Fibroblast of skin of left quadriceps (primary cell): ENCODE measurements around the gene GPR65.
"Not testable (repeated sequence)": the region's sequence is repeated elsewhere in the genome, so short reads cannot be mapped to it uniquely, and the experiment has no call there.

ENCODE experiments used
- DNase-seq, 2 experiments: peaks; one replicate each; pipeline ENCODE4 v3.0.0-alpha.2; 2013; ENCODE audit warnings: low read depth in 2 of 2

GPR65 gene

DNA sequence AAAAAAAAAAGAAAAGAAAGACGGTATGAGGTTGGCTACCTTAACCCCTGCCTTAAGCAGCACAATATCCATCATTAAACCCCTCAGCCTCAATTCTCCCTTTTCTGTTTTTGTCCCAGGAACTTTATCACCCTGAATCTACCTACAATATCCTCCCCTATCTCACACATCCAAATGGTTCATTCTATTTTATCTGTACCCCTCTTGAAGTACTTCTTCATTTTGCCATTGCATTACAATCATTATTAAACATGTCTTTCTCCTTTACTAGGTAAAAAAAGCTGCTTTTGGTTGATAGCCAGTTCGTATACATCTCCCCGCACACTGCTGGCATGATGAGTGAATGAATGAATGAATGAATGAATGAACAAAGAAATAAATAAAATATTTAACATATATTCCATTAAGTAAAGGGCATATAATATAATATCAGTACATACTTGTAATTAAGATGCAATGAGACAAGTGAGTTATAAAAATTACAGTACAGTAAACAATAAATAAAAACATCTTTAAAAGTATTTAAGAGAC lies 364 bp upstream of the GPR65 start:
- no peak for DNase-seq

DNA sequence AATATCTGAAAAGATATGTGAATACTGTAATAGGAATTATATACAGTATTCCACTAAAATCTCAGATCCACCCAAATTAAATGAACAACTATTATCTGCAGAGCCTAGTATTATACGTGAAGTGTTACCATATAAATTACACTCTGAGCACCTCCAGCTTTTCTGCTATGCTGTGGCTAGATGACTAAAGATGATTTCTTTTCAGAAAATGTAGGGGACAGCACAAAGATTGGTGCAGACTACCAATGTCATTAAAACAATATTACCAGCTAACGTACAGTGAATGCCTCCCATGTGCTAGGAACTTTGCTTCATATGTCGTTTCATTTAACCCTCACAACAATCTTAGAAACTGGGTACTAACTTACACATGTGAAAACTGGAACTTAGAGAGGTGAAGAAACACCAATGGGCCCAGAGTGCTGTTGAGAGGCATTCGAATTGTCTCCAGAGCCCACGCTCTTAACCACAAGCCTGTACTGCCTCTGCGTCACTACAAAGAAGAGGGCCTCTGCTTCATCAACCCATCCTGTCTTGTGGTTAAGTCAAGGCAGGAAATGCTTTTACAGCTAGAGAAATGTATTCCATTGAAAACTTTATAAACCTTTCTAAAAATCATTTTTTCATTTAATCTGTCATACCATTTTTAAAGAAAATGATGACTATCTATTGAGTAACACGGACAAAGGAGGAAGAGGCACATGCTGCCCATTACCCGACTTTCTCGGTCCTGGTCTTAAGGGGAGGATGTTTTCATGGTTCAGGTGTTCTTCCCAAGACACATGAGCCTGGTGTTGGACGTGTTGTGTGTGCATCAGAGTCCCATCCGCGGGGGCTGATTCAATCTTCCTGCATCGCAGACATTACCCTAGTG lies 1.3 kb downstream of the GPR65 start:
- DNase-seq, result peak in 1 of 2 experiments; percentile 10

DNA sequence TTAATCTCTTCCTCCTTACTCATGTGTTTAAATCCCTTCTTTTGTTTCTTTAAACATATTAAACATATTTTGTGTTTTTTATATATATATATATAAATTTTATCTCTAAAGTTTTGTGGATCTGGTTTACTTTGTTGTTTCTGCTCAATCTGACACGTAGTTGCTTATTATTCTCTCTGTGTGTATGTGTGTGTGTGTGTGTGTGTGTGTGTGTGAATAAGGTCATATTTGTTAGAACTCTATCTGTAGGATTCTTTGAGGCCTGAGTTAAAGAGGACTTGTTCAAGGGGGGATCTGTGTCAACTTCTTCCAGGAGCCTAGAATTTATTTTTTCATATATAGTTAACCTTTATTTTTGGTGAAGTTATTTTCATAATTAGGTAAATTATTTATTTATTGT lies 2.7 kb downstream of the GPR65 start:
- no peak for DNase-seq

DNA sequence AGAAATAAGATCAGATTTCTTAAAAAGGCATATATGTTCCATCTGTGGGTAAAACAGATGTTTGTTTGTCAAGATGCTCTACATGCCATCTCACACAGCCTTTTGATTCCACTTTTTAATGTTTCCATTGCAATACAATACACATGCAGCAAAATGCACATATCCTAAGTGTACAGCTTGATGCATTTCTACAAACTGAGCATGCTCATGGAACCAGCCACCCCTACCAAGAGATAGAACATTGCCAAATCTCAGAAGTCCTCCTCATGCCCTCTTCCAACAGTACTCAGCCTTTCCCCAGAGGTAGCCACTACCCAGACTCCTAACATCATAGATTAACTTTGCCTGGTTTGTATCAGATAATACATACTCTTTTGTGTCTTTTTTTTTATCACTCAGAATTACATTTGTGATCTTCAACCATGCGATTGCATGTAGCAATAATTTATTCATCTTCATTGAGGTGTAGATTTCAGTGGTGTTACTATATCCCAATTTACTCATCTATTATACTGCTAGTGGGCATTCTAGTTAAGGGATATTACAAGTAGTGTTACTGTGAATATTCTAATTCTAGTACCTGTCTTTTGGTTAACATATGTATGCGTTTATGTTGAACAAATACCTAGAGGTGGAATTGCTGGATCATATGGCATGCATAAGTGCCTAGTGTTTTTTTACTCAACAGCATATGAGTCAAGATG lies 3.3 kb downstream of the GPR65 start:
- DNase-seq, result no peak

DNA sequence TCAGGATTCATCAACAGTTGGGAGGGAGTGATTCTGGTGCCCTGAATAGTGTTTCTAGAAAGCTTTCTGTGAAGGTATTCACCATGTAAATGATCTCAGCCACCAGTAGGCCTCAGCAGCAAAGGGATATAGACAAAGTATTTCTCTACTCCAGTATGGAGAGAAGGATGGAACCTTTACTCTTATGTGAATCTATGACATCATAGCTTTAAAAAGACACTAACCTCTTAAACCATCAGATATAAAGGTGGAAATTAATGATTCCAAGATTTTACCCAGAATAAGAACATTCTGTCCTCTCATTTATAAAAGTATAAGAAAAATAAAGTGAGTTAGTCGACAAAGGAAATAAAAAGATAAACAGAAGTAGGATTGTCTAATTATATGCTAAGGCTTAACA lies 4.6 kb downstream of the GPR65 start:
- no peak for DNase-seq

DNA sequence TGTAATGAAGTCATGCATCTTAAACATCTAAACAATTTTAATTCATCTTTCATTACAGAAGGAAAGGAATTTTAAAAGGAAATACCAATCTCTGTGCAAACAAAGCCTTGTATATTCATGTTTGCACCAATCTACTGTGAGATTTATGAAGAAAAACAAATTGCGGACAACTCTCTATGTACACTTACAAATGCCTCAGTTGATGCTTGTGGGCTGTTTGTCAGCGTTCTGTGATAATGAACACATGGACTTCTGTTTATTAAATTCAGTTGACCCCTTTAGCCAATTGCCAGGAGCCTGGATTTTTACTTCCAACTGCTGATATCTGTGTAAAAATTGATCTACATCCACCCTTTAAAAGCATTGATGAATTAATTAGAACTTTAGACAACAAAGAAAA lies 5.4 kb downstream of the GPR65 start:
- DNase-seq, result no peak

DNA sequence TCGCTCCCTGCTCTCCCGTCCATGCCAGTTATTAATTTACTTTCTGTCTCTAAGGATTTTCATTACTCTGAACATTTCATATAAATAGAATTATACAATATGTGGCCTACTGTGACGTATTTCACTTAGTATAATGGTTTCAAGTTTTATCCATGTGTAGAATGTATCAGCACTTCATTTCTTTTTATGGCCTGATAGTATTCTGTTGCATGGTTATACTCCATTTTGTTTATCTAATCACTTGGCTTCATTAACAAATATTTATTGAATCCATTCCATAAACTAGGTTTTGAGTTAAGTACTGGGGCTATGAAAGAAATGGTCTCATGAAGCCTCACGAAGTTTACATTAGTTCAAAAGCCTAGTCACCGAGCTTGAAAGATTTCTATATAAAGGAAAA lies 7.6 kb downstream of the GPR65 start:
- DNase-seq, result no peak

DNA sequence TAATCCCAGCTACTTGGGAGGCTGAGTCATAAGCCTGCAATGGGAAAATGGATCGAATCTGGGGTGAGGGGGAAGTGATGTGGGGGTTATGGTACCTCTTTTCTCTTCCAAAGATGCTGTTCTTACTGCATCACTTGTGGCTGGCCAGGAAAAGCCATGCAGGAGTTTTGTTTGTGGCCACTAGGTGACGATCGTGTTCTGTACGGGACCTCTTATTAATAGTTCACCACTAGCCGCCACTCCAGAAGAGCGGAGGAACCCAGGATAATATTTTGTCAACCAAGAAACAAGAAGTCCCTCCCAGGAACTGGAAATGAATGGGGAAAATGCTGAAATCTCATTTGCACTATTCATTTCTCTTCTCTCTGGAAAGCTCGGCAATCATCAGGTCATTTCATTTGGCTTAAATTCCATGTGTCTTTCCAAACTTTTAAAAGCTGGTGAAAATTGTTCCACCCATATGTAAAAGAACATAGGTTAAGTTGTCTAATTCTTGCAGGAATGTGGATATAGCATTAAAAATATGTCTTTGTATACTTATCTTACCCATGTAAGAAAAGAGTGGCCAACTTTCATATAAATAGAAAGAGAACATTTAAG lies 8.9 kb downstream of the GPR65 start:
- peak in 1 of 2 experiments; percentile 35 for DNase-seq

DNA sequence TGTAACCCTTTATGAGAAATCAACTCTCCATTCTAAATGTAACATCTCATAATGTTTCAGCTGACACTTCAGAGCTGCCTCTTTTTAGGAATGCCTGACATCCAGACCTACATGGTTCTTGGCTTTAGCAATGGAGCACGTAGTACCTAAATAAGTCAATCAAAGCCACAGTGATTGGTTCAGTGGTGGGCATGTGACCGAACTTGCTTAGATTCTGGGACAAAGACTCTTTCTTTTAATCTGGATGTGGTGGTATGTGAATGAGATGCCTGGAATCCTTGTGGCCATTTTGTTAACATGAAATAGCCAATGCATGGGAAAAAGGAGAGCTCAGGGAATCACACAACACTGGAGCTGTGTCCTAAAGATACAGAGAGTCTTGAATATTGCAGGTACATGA lies 11.8 kb downstream of the GPR65 start:
- no peak for DNase-seq

DNA sequence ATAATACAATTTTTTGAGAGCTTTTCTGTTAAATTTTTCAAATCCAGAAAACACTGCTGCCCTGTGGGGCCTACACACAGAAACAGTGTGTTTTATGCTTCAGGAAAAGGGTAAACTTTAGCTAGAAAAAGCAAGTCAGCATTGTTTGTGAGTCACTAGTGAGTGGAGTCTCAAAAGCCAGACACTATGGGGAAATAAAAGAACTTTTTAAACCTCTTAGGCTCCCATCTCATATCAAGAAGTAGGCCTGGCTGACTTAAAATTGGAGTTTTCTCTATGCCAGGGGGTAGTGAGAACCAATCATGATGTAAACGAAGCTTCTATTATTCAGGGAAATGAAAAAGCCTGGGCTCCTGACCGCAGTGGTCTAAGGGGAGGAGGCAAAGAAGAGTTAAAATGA lies 12.6 kb downstream of the GPR65 start:
- DNase-seq, result no peak

DNA sequence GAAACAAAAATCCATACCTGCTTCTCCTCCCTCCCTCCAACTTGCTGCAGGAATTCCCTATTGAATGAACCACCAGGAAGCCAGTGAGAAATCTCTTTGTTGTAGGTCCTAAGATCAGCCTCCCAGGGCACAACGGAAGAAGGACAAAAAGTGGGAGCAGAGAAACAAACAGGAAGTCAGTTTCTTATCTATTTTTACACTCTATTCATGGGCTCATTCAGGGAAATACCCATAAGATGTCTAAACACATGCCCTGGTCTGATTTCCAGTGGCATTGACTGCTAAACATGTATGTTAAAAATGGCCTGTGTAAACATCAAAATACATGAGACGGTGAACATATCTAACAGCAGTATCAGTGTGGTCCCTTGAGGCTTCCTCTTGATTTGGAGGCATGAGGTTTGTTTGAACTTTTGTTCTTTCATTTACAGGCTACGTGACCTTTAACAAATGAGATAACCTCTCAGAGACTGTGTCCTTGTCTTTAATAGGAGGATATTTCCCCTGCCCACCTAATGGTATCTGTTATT lies 18.8 kb downstream of the GPR65 start:
- no peak for DNase-seq

DNA sequence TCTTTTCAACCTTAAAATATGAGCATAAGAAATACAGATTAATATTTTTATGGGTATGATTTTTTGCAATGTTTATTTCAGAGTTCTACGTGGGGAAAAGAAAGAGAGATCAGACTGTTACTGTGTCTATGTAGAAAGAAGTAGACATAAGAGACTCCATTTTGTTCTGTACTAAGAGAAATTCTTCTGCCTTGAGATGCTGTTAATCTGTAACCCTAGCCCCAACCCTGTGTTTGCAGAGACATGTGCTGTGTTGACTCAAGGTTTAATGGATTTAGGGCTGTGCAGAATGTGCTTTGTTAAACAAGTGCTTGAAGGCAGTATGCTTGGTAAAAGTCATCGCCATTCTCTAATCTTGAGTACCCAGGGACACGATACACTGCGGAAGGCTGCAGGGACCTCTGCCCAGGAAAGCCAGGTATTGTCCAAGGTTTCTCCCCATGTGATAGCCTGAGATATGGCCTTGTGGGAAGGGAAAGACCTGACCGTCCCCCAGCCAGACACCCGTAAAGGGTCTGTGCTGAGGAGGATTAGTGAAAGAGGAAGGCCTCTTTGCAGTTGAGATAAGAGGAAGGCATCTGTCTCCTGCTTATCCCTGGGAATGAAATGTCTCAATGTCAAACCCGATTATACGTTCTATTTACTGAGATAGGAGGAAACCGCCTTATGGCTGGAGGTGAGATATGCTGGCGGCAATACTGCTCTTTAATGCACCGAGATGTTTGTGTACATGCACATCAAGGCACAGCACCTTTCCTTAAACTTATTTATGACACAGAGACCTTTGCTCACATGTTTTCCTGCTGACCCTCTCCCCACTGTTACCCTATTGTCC lies 19.5 kb downstream of the GPR65 start:
- DNase-seq, result not testable (repeated sequence)

DNA sequence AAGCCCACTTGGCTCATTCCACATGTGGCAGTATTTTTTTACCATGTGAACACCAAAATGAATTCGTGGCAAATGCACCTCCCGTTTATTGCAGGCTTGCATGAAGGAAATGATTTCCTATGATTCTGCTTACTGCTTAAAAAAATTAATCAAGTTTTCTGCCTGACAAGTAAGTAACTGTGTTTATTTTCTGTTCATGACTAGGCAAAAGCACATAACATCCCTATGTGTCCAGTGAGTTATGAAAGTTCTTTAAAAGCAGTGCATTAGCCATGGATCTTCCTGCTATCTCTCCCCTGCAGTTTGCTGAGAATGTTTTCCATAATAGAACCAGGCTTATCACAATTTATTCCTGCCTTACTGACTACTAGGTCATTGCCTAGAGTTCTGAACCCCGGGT lies 20.4 kb downstream of the GPR65 start:
- no peak for DNase-seq

DNA sequence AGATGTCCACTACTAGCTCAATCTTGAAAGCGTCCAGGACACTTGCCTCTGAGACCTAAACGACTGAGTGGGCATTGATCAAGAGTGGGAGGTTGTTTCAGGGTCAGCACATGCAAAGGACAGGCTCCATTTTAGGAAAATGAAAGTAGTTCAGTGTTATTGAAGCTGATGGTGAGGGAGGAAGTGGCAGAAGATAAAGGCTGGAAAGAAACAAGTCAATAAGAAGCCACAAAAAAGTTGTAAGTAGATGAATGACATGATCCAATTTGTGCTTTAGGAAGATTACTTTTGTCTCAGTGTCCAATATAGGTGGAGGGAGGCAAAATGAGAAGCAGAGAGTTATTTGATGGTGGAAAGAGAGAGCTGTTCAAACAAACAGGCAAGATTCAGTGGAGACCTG lies 22.0 kb downstream of the GPR65 start:
- no peak for DNase-seq

DNA sequence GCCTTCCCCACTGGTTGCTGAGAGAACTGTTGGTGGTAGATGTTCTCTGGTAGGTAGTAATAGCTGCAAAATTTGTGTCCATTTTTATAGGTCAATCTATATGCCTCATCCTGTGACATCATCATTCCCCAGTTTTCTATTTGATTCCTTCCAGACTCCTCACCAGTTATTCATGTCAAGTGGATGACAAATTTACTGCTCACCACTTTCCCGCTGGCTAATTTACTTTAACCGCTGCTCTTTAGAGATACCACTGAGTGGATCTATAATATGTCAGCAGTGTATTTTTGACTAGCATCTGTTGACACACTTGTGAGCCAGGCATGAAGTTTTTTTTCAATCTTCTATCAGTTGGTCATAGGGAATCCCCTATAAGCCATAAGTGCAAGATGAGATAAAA lies 24.6 kb downstream of the GPR65 start:
- no peak for DNase-seq

DNA sequence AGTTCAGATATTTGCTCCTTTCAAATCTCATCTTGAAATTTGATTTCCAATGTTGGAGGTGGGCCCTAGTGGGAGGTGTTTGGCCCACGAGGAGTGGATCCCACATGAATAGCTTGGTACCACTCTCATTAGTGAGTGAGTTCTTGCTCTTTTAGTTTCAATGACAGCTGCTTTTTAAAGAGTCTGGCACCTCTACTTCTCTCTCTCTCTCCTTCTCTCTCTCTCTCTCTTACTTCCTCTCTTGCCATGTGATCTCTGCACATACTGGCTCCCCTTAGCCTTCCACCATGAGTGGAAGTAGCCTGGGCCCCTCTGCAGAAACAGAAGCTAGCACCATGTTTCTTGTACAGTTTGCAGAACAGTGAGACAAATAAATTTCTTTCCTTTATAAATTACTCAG lies 25.1 kb downstream of the GPR65 start:
- DNase-seq, result no peak

DNA sequence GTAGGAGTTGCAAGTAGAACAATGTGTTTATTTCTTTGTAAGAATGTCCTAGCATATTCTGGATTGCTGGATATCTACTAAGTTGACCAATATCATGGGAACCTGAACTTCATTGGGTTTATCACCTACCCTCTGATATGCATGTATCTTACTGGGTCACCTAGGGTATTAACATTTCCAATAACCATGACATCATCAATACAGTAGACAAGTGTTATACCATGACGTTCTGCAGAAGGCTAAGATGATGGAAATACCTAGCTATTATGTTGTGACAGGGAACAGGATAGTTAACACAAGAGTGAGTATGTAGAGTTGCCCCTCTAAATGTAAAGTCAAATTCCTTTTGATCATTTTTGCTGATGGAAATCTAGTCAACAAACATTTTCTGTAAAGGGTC lies 26.0 kb downstream of the GPR65 start:
- no peak for DNase-seq

DNA sequence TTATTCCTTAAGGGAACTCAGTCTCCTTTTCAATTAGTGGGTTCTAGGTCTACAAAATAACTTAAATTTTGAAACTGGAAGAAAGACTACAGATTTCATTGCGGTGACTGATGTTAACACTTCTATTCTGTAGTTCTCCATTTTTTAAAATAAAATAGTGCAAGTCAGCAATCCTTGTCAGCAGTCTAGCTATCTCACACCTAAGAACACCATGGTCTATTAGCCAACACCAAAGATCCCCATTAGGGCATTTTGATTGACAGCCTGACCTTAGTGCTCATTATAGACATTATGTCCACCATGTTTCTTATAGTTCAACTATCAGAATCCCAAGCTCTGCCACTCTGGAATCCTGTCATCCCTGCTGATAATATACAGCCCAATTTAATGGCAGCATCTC lies 27.4 kb downstream of the GPR65 start:
- DNase-seq, result no peak

DNA sequence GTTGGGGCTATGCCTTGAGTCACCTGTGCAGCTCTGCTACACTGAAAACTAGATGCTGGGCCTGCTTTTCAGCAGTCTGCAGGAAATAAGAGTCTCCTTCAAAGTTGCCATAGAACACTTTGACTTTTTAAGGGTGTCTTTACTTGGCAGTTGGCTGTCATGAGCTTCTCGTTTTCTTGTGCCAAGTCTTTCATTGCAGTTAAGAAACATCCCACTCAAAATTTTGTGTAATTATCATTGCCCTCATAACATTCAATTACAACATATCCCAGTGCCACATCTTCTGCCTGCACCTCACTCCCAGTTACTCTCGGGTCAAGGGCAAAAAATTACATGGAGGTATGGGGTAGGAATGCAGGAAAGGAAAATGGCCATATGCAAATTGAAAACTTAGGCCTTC lies 29.1 kb downstream of the GPR65 start:
- DNase-seq, result no peak

DNA sequence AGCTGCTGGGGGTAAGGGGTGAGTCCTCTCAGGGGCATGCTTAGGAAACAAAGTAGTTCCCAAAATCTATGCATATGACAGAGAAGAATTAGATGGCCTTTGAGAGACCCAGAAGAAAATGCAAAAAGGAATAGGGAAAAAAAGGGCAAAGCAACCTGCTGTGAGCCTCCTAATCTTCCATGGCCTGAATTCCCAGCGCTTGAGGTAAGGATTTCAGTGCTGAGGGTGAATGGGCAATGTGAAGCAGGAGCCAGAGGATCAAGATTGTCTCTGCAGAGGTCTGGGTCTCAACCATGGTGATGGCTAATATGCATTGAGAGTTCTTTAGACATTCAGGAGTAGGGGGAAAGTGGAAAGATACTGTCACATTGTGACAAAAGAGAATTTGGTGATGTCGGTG lies 31.5 kb downstream of the GPR65 start:
- DNase-seq, result no peak

DNA sequence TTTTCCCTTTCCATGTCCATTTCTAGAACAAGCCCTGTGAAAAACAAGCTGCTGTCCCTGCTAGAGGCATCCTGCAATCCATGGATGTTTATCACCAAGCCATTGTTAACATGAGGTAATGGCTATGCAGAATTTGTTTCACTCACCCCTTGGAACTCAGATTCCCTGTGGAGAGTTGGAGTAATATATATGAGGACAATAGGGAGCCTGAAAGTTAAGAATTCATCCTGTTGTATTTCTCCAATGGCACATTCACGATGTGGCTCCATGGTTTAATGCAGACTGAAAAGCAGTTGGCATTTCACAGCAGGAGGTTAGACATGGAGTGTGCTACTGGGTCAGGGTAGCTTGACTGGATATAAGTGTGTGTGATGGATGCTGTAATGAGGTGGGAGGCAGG lies 32.4 kb downstream of the GPR65 start:
- no peak for DNase-seq

DNA sequence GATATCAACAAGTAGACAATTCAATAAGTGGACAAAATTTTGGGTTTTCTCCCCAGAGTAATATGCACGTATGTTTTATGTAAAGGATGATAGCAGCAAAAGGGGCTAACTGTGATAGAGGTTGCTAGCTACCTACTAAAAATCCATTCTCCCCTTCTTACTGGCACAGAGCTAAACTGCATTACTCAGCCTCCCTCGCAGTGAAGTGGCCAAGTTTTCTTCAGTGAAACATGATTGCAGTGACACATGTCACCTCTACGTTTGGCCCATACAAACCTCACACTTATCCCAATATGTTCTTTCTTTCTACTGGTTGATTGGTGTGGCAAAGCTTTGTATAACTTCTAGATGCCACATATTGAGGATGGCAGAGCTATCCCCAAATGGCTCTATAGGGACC lies 34.3 kb downstream of the GPR65 start:
- no peak for DNase-seq
